HG03442 (cell line): ENCODE results near the gene CCDC171.
"Not testable (repeated sequence)": the region's sequence is repeated elsewhere in the genome, so short reads cannot be mapped to it uniquely, and the experiment has no call there.

Experiments
- ATAC-seq: cut with Tn5 transposase; IDR thresholded peaks from one replicate; pipeline ENCODE4 v1.9.1; 2021; ENCODE audit warnings: mild to moderate bottlenecking, moderate library complexity; ENCODE audit not compliant: unreplicated experiment

Gene CCDC171

GRCh38 chr9:15552636-15553527 lies at the start of gene CCDC171:
Gene CCDC171 (plus strand): TSS chr9:15553043. CDS start chr9:15564089, 11,046 bp downstream.
- ATAC-seq: peak; percentile 76

- no peak for ATAC-seq
Observed at GRCh38 chr9:15505921-15506320, 46.9 kb upstream of the CCDC171 start.

GRCh38 chr9:15509931-15510788 lies 42.7 kb upstream of the CCDC171 start:
- peak; percentile 31 for ATAC-seq

- peak; percentile 74 for ATAC-seq
Observed at GRCh38 chr9:15510789-15511575, 41.9 kb upstream of the CCDC171 start, which contains the start of gene PSIP1. Gene PSIP1 (minus strand): TSS chr9:15510970. CDS start chr9:15510188, 782 bp downstream.

GRCh38 chr9:15512204-15512603 lies 40.6 kb upstream of the CCDC171 start:
- ATAC-seq: no peak

GRCh38 chr9:15512889-15513288 lies 40.0 kb upstream of the CCDC171 start:
- ATAC-seq: no peak

GRCh38 chr9:15513335-15513734 lies 39.5 kb upstream of the CCDC171 start:
- ATAC-seq: no peak

- ATAC-seq: no peak
Observed at GRCh38 chr9:15519831-15520230, 33.0 kb upstream of the CCDC171 start.

- ATAC-seq: no peak
Observed at GRCh38 chr9:15521254-15521653, 31.6 kb upstream of the CCDC171 start.

- ATAC-seq: no peak
Observed at GRCh38 chr9:15522130-15522755, 30.6 kb upstream of the CCDC171 start.

- no peak for ATAC-seq
Observed at GRCh38 chr9:15524845-15525455, 27.9 kb upstream of the CCDC171 start.

GRCh38 chr9:15525958-15526357 lies 26.9 kb upstream of the CCDC171 start:
- ATAC-seq: no peak

GRCh38 chr9:15527035-15527434 lies 25.8 kb upstream of the CCDC171 start:
- not testable (repeated sequence) for ATAC-seq

GRCh38 chr9:15529566-15530324 lies 23.1 kb upstream of the CCDC171 start:
- peak; percentile 85 for ATAC-seq

GRCh38 chr9:15531380-15531779 lies 21.5 kb upstream of the CCDC171 start:
- peak; percentile 29 for ATAC-seq

GRCh38 chr9:15541872-15542271 lies 11.0 kb upstream of the CCDC171 start:
- no peak for ATAC-seq

GRCh38 chr9:15542624-15543023 lies 10.2 kb upstream of the CCDC171 start:
- no peak for ATAC-seq

GRCh38 chr9:15543047-15543813 lies 9.6 kb upstream of the CCDC171 start:
- ATAC-seq: no peak
